Epidermal melanocyte (primary cell): Measurements from ENCODE around the gene SULF2.

Experiments used
- DNase-seq: peaks from one replicate; pipeline ENCODE4 v3.0.0; 2011; ENCODE audit warnings: low spot score; ENCODE audit not compliant: insufficient read length

Gene SULF2

GRCh38 chr20:47711046-47711752 is 74.1 kb downstream of the SULF2 start:
- no peak for DNase-seq

- DNase-seq: no peak
These were observed 74.6 kb downstream of the SULF2 start for GRCh38 chr20:47710665-47711045.

GRCh38 chr20:47708953-47709833 is 76.1 kb downstream of the SULF2 start:
- DNase-seq: no peak

DNA sequence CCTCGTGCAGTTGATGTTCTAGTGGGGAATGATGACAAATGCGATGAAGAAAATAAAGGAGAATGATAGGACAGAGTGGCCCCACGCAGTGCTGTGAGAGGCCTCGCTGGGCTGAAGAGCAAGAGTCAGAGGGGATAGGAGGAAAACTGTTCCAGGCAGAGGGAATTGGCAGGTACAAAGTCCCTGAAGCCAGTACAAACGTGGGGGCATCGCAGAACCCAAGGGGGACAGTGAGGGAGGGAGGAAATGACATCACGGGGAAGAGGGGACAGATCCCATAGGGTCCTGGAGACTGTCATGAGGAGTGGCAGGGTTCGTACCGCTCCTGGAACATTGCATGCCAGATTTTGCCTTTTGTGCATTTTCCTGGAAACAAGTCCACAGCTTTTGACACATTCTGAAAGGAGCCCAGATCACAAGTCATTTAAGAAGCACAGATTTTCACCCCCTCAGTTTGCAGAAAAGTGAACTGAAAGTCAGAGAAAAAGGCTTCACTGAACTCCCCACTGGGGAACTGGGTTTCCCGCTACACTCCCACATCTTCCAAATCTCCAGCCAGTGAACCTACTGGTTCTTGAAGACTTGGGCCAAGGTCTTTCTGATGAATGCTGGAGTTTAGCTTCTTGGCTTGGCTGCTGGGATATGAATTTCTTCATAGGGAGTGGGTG is 77.0 kb downstream of the SULF2 start:
- DNase-seq: no peak

DNA sequence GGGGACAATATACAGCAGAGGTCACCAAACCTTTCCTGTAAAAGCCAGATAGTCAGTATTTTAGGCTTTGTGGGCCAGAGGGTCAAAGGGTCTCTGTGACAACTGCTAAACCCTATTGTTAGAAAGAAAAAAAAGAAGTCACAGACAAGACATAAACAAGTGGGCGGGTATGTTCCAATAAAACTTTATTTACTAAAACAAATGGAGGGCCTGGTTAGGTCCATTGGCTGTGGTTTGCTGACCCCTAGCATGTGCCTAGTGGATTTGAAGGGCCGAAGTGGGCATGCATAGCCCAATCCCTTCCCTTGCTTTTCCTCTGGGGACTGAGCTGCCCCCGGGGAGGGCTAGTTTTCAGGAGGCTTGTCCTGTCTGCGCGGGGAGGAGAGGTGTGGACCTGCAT is 78.9 kb downstream of the SULF2 start:
- DNase-seq: no peak

DNA sequence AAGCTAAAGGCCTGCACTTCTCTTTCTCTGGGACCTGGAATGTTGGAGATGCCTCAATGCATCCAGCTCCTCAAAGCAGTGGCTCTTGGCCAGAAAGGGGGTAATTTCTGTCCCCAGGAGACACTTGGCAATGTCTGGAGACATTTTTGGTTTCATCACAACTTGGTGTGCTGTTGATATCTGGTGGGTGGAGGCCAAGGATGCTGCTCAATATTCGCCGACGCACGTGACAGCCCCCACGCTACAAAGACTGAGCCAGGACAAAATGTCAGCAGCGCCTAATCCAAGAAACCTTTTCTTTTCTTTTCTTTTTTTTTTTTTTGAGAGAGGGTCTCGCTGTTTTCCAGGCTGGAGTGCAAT is 79.8 kb downstream of the SULF2 start:
- DNase-seq: no peak

DNA sequence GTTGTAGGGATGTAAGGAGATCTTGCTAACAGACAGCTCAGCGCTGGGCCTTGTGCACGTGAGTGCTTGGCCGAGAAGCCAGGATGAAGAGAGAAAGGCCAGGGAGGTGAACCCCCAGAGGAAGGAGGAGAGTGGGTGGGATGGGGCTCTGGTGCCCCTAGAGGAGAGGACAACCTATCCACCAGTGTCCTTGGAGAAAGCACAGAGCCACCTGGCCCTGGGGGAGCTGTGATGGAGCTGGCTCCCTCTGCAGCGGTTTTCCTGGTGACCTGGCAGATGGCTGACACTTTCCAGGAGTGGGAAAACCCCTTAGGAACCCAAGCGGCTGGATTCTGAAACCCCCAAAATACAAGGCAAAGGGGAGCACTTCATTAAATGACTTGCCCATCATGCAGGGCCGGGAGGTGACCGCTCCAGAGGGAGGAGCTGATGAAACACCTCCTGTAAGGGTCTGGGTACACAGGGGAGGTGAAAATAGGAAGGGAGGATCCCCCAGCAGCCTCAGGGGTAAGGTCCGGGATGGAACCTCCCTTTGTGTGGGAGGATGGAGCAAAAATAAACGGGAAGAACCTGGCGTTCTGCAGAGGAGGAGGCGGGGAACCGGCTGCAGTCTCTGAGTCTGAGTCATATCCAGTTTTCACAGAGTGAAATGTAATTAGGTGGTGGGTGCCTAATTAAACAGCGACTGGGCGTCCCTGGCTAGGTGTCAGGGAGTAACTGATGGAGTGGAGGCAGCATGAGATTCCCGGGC is 80.4 kb downstream of the SULF2 start:
- no peak for DNase-seq

GRCh38 chr20:47703748-47704147 is 81.5 kb downstream of the SULF2 start:
- DNase-seq: no peak

DNA sequence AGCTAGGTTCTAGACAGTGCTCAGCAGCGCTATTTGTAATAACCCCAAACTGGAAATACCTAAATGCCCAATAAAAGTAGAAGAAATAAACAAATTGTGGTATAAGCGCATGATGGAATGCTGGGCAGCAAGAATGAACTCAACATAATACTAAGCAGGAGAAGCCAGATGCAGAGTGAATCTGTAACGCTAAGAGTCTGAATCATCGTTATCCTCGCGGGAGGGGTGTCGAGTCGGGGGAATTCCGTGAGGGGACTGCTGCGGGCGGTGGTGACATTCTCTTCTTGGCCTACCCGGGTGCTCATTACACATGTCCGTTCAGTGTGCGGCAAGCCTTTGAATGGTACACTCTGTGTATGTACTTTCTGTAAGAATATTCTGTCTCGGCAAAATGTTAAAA is 83.7 kb downstream of the SULF2 start:
- no peak for DNase-seq

GRCh38 chr20:47700327-47700726 is 85.0 kb downstream of the SULF2 start:
- DNase-seq: no peak

GRCh38 chr20:47699818-47700217 is 85.5 kb downstream of the SULF2 start:
- no peak for DNase-seq

GRCh38 chr20:47698142-47698541 is 87.1 kb downstream of the SULF2 start:
- no peak for DNase-seq

DNA sequence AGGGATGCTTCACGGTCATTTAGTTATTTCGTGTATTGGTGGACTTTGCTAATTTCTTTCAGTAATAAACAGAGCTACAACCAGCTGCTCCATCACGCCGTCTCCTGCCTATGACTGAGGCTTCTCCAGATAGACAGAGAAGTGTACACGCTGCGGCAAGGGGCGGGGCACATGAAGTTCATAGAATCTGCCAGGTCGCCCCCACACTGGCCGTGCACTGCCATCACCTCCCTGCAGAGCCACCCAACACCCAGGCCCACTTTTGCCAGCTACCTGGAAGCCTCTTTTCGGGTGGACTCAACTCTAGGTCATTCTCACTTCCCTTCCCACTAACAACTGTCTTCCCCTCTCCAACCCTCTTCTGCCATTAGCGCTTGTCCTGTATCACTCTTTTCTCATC is 88.4 kb downstream of the SULF2 start:
- DNase-seq: no peak

- DNase-seq: no peak
These were observed 91.1 kb downstream of the SULF2 start for GRCh38 chr20:47694021-47694818.

GRCh38 chr20:47691625-47692024 is 93.7 kb downstream of the SULF2 start:
- DNase-seq: no peak

DNA sequence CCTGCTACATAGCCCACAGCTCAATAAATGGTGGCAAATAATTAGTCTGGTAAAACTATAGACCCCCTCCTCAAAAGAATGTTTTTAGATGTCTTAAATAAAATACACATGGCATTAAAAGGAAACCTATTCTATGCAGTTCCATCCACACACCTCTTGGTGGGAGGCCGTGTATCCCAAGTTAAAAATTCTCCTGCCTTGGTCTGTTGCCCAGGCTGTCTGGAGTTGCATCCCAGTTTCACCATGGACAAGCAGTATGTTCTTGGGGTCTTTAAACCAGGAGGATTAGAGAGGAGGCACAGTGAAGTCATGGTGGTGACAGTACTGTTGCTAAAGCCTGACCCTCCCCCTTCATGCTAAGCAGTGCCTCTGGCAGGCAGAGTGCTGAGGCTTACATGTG is 95.5 kb downstream of the SULF2 start:
- no peak for DNase-seq

GRCh38 chr20:47688385-47689381 is 96.6 kb downstream of the SULF2 start:
- DNase-seq: no peak

GRCh38 chr20:47687095-47687987 is 97.9 kb downstream of the SULF2 start:
- no peak for DNase-seq

DNA sequence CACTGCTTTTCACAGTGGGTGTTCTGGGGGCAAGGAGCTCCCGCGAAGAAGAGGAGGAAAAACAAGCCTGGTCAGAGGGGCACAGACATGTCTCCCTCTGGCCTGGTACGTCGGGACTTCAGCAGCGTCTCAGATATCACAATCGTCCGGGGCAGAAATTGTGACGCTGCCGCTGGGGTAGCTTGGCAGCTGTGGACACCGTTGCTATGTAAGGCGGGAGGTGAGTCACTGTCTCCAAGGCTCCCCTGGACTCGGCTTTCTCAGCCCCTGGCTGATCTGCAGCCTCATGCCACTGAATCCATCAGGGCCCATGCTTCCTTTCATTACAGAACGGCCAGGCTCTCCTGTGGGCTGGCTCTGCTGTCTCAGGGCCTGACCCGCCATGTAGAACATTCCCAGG is 98.7 kb downstream of the SULF2 start:
- DNase-seq: no peak
